Measurements from ENCODE around the gene LDB2.

The LDB2 gene

GRCh38 chr4:16883806-16884205 lies 14.6 kb downstream of the LDB2 start:
- no peak for DNase-seq

- no peak for DNase-seq
Observed at GRCh38 chr4:16881151-16881884, 17.1 kb downstream of the LDB2 start.

DNA sequence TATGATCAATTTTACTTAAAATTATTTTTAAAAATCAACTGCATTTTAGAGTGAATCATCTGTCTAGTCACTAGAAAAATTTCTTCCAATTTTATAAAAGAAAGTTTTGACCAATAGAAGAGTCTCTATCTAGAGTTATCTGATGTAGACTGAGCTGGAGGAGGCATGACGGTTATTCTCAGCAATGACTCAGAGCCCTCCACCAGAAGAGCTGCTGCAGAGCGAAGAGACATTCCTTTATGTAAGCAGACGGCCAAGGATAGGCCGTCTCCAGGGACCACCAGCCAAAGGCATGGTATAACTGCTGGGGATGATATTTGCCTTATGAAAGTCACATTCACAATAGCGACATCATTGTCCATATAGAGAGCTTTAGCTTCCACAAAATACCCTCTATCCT lies 23.0 kb downstream of the LDB2 start:
- no peak for DNase-seq

DNA sequence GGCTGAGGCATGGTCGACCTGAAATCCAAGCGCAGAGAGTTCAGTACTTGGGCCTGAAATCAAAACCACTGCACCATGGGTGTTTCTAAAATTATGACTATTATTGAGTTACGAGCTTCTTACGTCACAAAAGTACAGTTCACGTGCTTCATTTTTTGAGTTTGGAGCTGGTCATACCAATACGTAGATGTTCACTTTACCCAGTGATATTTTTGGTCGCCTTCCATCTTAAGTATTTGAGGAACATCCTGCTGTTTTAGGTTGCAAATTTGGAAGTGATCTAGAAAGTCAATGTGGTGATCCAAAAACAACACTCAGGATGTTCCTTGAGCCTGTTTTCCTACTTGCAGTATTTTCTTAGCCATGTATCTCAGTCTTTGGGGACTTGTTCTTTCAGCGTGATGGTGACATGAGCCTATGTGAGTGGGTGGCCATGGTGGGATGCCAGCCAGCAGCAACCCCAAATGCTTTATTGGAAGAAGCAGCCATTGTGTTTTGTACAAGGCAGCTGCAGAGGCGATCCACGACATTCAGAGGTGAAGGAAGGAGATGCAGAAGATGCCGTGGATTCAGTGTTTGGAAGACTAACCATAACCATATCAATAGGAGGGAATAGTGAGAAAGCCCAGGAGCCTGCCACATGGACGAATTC lies 28.7 kb downstream of the LDB2 start:
- DNase-seq, result no peak

DNA sequence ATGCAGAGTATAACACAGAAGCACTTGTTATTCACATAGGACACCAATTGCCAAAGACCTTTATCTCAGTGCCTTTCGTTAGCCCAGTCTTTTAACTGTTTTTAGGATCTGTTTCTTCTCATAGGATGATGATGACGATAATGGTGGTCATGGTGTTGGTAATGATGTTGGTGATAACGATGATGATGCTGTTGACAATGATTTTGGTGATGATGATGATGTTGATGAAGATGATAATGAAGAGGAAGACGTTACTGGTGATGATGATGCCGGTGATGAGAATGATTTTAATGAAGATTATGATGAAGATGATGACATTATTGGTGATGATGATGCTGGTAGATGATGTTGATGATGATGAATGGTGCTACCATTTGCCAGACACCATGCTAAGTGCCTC lies 29.8 kb downstream of the LDB2 start:
- no peak for DNase-seq

DNA sequence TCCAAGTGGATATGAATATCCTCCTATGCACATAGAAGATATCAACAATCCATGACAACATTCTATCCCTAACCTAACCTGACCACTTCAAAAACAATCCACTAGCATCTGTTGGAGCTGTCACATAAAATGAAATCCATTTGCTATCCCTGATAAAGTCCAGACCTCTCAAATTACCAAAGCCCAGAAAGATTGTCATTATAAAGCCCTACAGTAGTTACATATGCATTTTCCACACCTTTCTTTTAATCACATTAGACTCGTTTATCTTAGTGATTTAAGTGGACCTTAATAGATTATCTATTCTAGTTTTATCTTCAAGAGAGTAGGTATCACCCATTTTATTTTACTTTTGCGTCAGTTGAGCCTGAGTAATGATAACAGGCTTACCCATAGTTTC lies 30.6 kb downstream of the LDB2 start:
- DNase-seq, result no peak

DNA sequence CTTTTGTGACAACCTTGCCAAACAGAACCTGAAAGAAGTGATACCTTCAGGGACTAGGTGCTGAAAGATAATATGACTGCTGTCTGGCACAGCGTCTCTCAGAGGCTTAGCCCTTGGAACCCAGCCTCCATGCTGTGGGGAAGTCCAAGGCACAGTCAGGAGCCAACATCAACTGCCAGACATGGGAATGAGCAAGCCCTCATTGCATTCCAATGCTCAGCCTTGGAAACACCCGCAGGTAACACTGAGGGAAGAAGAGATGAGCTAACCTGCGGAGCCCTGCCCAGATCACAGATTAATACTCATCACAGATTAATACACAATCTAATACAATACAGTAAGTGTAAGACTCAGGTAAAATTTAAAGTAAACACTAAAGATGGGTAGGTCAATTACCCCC lies 31.5 kb downstream of the LDB2 start:
- DNase-seq, result no peak

DNA sequence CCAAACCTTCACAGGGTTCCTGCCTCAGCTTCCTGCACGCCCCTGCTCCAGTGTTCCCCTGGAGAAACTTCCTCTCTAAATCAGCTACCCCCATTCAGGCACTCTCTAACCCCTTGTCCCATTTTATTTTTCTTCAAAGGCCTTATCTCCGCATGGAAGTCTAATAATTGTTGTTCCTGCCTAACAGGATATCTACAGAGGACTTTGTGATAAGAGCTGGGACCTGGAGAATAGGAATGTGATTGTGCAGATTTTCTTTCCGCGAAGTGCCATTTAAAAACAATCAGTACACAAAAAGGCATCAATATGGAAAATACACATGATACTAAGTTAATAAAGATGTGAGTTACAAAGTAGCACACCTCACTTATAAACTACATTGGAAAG lies 32.6 kb downstream of the LDB2 start:
- no peak for DNase-seq

DNA sequence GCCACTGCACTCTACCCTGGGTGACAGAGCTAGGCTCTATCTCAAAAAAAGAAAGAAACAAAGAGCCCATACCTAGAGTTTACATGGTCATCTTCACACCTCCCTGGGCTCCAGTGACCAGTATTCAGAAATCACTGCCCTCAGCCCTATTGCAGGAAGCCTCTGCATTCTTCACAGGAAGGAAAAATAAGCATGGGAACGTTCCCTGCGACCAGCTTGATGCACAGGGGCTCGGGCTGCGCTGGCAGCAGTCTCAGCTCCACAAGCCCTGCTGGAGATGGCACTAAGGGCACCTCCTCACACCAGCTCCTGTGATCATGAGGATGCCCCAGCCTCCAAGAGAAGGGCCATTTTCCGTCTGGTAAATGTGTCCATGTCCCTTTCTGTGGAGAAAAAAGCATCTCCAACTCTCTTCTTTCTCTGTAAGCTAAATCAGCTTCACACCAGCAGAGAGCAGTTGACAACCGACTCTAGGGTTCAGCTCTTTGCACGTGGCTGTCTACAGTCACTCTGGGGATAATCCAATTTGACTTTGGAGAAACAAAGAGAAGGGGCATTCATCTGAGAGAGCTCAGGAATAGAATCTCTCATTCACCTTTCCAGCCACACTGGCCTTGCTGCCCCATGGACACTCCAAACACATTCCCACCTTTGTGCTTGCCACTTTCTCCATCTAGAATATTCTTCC lies 33.1 kb downstream of the LDB2 start:
- no peak for DNase-seq

DNA sequence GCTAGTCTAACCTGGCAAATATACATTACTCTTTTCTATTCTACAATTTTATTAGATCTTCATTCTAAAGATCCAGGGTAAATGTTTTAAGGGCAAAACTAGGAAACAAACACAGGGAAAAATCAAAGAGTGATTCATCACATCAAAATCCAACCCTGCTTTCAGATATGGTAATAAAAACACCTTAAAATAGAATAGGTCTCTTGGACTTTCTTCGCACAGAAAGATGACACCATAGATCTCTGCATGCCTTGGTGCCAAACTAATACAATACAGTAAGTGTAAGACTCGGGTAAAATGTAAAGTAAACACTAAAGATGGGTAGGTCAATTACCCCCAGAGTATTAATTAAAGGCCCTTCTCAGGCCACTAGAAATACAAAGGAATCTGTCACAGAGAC lies 34.2 kb downstream of the LDB2 start:
- no peak for DNase-seq

DNA sequence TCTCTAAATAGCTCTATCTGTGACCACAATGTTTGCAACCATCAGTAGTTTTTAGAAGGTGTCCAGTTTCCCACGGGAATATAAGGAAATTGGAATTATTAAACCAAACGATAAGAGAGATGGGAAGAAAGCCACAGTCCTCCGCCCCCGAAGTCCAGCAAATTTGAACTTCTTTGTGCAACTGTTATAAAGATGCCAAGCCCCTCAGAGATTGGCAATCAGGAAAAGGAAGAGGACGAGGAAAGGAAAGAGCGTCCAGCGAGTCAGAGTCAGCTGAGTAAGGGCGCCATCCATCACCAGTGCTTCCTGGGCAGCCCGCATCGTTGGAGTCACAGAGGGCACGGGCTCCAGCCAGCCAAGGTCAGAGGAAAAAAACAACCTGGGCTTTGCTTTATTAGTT lies 35.7 kb downstream of the LDB2 start:
- no peak for DNase-seq

- no peak for DNase-seq
Observed at GRCh38 chr4:16860516-16860915, 37.9 kb downstream of the LDB2 start.

GRCh38 chr4:16859031-16859430 lies 39.4 kb downstream of the LDB2 start:
- no peak for DNase-seq

GRCh38 chr4:16858275-16858752 lies 40.1 kb downstream of the LDB2 start:
- no peak for DNase-seq

DNA sequence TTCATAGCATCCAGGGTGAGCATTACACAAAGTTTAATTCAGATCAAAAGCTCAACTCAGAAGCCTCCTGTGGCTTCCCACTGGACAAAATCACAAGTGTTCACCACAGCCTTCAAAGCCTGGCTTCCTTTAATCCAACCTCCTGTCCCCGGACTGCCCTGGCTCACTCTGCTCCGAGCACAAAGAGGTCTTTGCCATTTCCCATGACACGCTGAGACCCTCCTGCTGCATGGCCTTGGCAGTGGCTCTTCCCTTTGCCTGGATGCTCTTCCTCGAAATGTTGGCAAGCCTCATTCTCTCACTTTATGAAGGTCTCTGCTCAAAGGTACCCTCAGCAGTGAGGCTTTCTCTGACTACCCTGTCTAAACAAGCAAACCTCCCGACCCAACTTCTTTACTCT lies 41.0 kb downstream of the LDB2 start:
- no peak for DNase-seq

- no peak for DNase-seq
Observed at GRCh38 chr4:16853640-16854039, 44.8 kb downstream of the LDB2 start.

- no peak for DNase-seq
Observed at GRCh38 chr4:16852644-16853043, 45.8 kb downstream of the LDB2 start.

DNA sequence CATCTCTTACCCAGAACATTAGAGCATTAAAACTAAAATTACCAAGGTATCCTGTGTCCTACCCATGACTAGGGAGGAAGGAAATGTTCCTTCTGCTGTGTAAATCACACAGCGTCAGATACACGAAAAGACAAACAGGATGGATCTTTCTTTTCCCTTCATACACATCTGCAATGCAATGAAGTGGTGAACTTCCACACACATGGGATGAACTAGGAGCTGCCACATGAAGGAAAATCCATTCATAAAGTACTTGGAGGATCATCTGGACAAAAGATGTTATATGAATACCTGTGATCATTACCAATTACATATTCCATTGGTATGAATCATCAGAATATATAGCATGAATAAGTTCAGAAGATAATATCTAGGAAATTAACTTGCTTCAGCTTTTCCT lies 46.2 kb downstream of the LDB2 start:
- no peak for DNase-seq

DNA sequence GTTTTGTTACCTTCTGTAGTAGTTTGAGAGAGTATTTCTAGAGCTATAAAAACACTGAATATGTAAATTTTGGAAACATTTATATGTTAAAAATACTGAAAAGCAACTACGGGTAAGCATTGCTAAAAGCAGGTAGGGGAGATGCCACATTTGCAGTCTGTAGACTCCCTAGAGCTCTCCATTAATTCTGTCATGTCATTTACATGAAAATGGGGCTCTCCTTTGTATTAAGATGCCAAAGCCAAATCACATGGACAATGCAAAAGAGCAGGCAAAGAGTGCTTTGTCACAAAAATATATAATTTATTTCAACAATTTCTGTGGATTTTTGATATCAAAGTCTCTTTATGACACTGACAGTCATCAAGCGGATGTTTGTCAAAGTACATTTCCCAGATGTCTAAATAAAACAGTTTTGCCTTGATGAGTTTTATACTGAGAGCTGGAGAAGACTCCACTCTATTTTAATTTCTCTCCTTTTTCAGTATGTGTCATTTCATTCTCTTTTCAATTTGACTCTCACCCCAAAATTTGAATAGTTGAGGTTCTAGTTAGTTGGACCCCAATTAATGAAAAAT lies 51.8 kb downstream of the LDB2 start:
- DNase-seq, result no peak

DNA sequence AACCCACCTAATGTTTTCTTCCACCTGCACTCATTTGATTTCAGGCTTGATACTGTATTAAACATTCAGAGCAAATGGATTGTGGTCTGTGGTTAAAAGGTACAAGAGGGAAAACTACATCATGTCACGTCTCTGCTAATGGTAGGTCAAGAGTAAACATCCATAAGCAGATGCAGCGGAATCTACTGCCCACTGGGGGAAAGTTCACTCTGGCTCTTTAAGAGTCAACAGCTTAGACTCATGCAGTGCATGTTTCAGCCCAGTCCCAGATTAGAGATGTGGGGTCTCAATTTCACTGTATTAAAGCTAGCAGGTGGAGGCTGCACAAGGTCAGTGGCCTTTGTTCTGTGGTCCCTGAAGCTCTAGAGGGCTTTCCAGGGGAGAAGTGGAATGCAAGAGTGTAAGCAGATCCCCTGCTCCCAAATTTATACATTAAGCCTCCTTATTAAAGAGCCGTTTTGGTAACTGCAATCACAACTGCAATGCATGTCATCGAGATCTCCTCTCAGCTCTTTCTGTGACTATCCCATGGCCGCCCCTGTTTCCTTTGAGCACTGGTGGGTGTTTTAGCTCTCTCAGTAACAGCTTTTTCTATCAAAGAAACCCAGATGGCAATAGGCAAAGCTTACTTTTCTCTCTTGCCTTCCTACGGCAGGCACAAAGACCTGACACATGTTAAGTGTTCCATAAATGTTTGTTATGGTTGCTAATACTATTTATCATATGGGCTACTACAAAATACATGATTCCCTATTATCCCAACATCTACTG lies 53.4 kb downstream of the LDB2 start:
- DNase-seq, result no peak

DNA sequence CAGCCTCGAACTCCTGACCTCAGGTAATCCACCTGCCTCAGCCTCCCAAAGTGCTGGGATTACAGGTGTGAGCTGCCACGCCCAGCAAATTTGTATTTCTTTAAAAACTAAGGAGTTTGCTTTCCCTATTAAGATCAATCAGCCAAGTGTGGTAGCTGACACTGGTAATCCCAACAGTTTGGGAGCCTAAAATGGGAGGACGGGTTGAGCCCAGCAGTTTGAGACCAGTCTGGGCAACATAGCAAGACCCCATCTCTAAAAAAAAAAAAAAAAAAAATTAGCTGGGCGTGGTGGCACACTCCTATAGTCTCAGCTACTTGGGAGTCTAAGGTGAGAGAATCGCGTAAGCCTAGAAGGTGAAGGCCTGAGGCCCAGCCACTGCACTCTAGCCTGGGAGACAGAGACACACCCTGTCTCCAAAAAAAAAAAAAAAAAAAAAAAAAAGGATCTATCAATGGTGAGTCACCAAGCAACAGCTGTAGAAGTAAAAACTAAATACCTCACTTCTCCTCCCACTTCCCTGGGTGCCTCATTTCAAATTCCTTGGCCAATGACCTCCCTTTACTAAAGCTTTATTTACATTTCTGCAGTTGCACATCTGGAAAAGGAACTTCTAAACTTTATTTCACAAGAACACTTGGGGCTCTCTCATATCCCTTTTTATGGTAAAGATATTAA lies 54.5 kb downstream of the LDB2 start:
- peak; percentile 7 to 36 (median 29) for DNase-seq

DNA sequence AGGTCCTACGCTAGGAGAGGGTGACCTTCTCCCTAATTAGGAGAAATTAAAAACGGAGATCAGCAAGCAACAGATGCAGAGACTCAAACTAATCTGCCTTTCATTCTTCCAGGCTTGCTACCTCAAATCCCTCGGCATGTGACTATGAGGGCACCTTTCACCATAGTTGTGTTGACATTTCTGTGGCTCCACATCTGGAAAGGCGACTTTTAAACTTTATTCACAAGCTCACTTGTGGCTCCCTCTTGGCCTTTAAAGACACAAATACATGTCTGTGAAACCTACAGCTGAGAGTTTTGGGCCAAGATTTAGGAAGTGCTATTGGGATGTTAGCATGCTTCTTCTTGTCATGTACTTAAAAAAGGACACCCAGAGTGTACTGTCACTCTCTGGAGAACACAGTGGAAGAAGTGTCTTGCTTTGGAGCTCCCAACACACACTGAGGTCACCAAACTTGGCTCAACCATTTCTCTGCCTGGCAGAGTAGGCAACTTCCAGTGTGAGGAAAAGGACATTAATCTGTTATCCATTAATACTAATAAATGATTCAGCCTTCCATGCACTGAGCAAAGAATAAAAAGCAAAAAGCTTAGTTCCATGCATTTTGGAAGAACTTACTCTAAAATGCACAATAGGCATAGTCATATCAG lies 60.1 kb downstream of the LDB2 start:
- DNase-seq, result no peak
